Right lobe of liver (tissue), 6 donors: Measurements from ENCODE around the gene RNU5D-1. TPM values are rescaled to one million over a fixed set of nuclear protein-coding genes. Genes with fewer than 3 reads are reported as not detected.
"Not testable (repeated sequence)": the region's sequence is repeated elsewhere in the genome, so short reads cannot be mapped to it uniquely, and the experiment has no call there.

ENCODE experiments used
- ATAC-seq, 4 donors: fragments of 200-7000 bp; cut with Tn5 transposase; one replicate each; pipeline ENCODE4 v1.9.1; 2020; ENCODE audit warnings: mild to moderate bottlenecking in 4 of 4, moderate library complexity in 4 of 4
- DNase-seq, 3 donors: peaks; one replicate each; pipeline ENCODE4 v3.0.0-alpha.2; 2020
- H3K27ac ChIP-seq, 3 donors: fragments of 200-600 bp; one replicate each; pipeline ENCODE4 v1.8.0; 2022
- H3K27me3 ChIP-seq, 2 donors: fragments of 200-600 bp; one replicate each; pipeline ENCODE4 v1.8.0; 2022
- H3K36me3 ChIP-seq, 4 donors: fragments of 200-600 bp; sonication (generic) in 1 of 4; one replicate each; pipeline versions ENCODE4 v1.5.1 to v1.8.0; 2017 to 2022; ENCODE audit warnings: control low read depth in 1 of 4
- H3K4me1 ChIP-seq, 4 donors: fragments of 200-600 bp; sonication (generic) in 1 of 4; one replicate each; pipeline versions ENCODE4 v1.5.1 to v1.8.0; 2017 to 2022; ENCODE audit warnings: control low read depth in 1 of 4
- H3K4me3 ChIP-seq, 3 donors: fragments of 200-600 bp; one replicate each; pipeline ENCODE4 v1.8.0; 2022
- H3K9me3 ChIP-seq, 4 donors: fragments of 200-600 bp; sonication (generic) in 1 of 4; one replicate each; pipeline versions ENCODE4 v1.5.1 to v1.8.0; 2017 to 2022; ENCODE audit warnings: control low read depth in 1 of 4
- POLR2A ChIP-seq: fragments of 450-650 bp; IDR thresholded peaks from one replicate; pipeline ENCODE4 v1.6.1; 2017; ENCODE audit warnings: antibody characterized with exemption, mild to moderate bottlenecking
- WGBS: methylation state at CpG from one replicate; pipeline ENCODE4 v1.1.6; 2018; ENCODE audit warnings: low coverage, low lambda C conversion rate; ENCODE audit not compliant: insufficient coverage; ENCODE audit errors: missing lambda C conversion rate; 5-methylcytosine and 5-hydroxymethylcytosine counted together
- intact Hi-C, 2 donors: fragments of 100-400 bp; cut with DNase I; formaldehyde crosslinking; loops; one replicate each; pipeline versions ENCODE4 v1.11.2 to v1.14.1; 2022
- total RNA-seq, 6 experiments: library from RNA; depleted of rRNA in 2 of 6; stranded (reverse); fragments of >200 nt in 2 of 6; fragmentation: NEBNext Ultra II Directional in 3 of 6; extraction: Animal tissue kit (Norgen Biotek cat#: 25700) in 3 of 6; gene quantifications; one replicate each; pipeline versions ENCODE4 v1.1.0 to v1.2.4, GENCODE V29; 2016 to 2023
- TF ChIP-seq, protein P1 (sequence below), 4 donors: fragments of 200-600 bp in 3 of 4; fragments of 450-650 bp in 1 of 4; IDR thresholded peaks; one replicate each; pipeline versions ENCODE4 v1.5.1 to v1.8.0; 2016 to 2022; ENCODE audit warnings: antibody characterized with exemption in 4 of 4, mild to moderate bottlenecking in 2 of 4
- donor health status: DM: no; HTN: yes; CAD: no.
- donor health status: DM: no; HTN: no; CAD: no.
- donor health status: DM: no; HTN: no; CAD: no.
- donor health status: DM: no; HTN: yes; CAD: no.
- donor health status: DM: no; HTN: yes; CAD: no.

Gene RNU5D-1
- total RNA-seq, 6 experiments from 2014 or later, result not detected

DNA sequence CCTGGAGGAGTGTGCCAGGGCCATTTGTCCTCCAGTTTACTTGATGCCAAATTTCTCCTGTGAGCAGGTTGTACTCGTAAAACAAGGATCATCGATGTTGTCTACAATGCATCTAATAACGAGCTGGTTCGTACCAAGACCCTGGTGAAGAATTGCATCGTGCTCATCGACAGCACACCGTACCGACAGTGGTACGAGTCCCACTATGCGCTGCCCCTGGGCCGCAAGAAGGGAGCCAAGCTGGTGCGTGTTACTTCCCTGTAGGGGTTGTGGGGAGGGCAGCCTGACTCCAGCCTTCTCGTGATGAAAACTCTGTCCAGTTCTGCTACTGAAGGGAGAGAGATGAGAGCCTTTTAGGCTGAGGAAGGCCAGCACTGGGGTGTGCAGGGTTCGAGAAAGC is 46.6 kb upstream of the RNU5D-1 start:
- Histone ChIP-seq H3K4me1 (peaks cover 0 to 13% (median 2%) of the 10 kb centered on the region in 4 donors), H3K27ac (no peak overlapping the region), H3K27me3 (no peaks in the 10 kb centered on the region), H3K36me3 (peaks cover 4 to 27% (median 14%) of the 10 kb centered on the region in 4 donors), H3K4me3 (no peak overlapping the region), H3K9me3 (no peaks in the 10 kb centered on the region)
- WGBS, result 60% methylated on average over 9 of the region's 14 CpGs
- intact Hi-C loops, result no loop called here
- ATAC-seq (no peak), DNase-seq (no peak)
- TF ChIP-seq, protein P1, sequence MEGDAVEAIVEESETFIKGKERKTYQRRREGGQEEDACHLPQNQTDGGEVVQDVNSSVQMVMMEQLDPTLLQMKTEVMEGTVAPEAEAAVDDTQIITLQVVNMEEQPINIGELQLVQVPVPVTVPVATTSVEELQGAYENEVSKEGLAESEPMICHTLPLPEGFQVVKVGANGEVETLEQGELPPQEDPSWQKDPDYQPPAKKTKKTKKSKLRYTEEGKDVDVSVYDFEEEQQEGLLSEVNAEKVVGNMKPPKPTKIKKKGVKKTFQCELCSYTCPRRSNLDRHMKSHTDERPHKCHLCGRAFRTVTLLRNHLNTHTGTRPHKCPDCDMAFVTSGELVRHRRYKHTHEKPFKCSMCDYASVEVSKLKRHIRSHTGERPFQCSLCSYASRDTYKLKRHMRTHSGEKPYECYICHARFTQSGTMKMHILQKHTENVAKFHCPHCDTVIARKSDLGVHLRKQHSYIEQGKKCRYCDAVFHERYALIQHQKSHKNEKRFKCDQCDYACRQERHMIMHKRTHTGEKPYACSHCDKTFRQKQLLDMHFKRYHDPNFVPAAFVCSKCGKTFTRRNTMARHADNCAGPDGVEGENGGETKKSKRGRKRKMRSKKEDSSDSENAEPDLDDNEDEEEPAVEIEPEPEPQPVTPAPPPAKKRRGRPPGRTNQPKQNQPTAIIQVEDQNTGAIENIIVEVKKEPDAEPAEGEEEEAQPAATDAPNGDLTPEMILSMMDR (IDR thresholded peaks at IDR 0.05), result no peak
- TF ChIP-seq POLR2A, result no peak

DNA sequence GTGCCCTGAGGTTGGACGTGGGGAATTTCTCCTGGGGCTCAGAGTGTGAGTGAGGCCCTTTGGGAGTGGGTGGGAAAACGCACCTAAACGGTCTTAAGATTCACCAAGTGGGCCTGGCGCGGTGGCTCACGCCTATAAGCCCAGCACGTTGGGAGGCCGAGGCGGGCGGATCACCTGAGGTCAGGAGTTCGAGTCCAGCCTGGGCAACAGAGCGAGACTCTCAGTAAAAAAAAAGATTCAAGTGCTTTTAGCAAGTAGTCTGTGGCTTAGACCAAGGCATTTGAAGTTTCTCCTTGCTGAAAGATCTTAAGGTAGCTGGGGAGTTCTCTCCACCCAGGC is 45.7 kb upstream of the RNU5D-1 start:
- ATAC-seq (no peak), DNase-seq (no peak)
- intact Hi-C loops, result no loop called here
- Histone ChIP-seq H3K27ac (no peak overlapping the region), H3K4me1 (peaks cover 0 to 13% (median 2%) of the 10 kb centered on the region in 4 donors), H3K9me3 (no peaks in the 10 kb centered on the region), H3K27me3 (no peaks in the 10 kb centered on the region), H3K36me3 (peaks cover 4 to 27% (median 14%) of the 10 kb centered on the region in 4 donors), H3K4me3 (peak overlapping the region; percentile 89 to 94 (median 91))
- WGBS, result 40% methylated on average over 9 of the region's 12 CpGs
- no peak for TF ChIP-seq POLR2A
- TF ChIP-seq, protein P1 (IDR thresholded peaks at IDR 0.05), result no peak

DNA sequence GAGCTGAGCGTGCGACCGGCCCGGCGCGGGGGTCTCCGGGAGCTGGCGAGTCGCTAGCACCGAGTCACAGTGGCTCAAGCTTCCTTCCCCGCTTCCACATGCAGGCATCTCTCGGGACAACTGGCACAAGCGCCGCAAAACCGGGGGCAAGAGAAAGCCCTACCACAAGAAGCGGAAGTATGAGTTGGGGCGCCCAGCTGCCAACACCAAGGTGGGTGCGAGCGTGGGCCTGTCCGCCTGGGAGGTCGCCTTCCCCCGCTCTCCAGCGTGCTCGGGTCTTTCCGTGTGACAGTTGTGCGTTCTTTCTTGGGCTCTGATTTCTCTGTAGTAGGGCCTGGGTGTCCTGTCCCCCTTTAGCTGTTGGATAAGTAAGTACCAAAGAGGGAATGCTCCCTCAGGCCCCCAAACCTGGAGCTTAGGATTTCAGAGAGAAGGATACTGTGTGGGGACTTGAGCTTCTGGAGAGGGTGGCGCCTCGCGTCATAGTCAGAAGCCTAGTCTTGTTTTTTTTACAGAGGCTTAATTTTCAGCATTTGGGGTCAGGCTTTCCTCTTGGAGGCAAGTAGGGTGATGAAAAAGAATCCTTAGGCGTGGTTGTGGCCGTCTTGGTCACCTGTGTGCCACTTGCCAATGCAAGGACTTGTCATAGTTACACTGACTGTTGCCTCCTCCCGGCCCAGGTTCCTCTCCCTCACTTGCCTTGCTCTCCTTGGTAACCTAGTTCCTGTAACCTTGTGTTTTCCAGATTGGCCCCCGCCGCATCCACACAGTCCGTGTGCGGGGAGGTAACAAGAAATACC is 45.2 kb upstream of the RNU5D-1 start:
- 34% methylated on average over 10 of the region's 36 CpGs for WGBS
- peaks cover 4 to 27% (median 14%) of the 10 kb centered on the region in 4 donors for H3K36me3 ChIP-seq
- no peaks in the 10 kb centered on the region for H3K9me3 ChIP-seq
- peaks cover 0 to 13% (median 2%) of the 10 kb centered on the region in 4 donors for H3K4me1 ChIP-seq
- intact Hi-C loops, result no loop called here
- DNase-seq (peak in 1 of 3 donors; percentile 56), ATAC-seq (no peak)
- TF ChIP-seq POLR2A, result no peak
- TF ChIP-seq, protein P1 (IDR thresholded peaks at IDR 0.05), result no peak
- H3K4me3 ChIP-seq, result peak overlapping the region; percentile 89 to 94 (median 91)
- H3K27ac ChIP-seq, result peak overlapping the region; percentile 78 to 93 (median 85)
- H3K27me3 ChIP-seq, result no peaks in the 10 kb centered on the region

DNA sequence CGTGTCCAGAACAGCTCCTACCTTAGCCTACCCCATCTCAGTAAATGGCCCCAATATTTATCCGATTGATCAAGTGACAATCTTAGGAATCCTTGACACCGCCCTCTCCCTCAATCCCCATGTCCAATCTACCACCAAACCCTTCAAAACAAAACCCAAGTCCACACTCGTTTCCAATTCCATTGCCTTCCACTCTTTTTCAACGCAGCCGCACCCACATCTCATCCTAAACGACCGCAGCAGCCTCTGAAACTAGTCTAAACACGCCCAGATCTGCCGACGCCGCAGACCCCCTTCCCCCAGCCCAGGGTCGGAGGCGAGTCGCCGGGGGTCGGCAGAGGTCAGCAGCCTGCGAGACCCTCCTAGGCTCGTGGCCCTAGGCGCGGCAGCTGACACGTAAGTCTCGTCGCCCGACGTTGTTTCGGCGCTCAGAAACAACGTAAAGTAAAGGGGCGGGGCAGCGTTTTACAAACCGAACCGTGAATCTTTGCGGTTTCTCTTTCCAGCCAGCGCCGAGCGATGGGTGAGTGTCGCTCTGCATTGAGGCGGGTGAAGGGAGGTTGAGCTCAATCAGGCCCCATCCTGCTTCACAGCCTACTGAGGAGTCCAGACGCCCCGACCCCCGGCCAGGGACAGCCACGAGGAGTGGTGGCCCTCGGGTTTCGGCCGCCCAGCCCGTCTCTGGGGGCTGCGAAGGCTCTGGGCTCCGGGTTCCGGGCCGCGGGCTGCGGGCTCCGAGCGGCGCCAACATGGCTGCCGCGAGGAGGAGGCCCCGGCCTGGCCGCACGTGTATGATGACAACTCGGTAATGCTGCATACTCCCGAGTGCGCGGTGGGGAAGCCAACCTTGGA is 44.3 kb upstream of the RNU5D-1 start, which contains the start of gene RPS8:
TSS of gene RPS8 (plus strand) at position 463 of the 852 bp plus-strand sequence. CDS start at position 520, 57 bp downstream.
- H3K9me3 ChIP-seq, result no peaks in the 10 kb centered on the region
- no peaks in the 10 kb centered on the region for H3K27me3 ChIP-seq
- peak within 1 kb of the TSS; percentile 89 to 94 (median 91) for H3K4me3 ChIP-seq
- ATAC-seq, result peak; percentile 91 to 96 (median 94)
- H3K4me1 ChIP-seq, result peaks cover 0 to 13% (median 2%) of the 10 kb centered on the region in 4 donors
- H3K36me3 ChIP-seq, result peaks cover 4 to 25% (median 14%) of the 10 kb centered on the region in 4 donors
- intact Hi-C loops, result no loop called here
- TF ChIP-seq, protein P1 (IDR thresholded peaks at IDR 0.05), result no peak
- peak; percentile 94 for TF ChIP-seq POLR2A
- WGBS, result 0% methylated on average over 29 of the region's 65 CpGs
- H3K27ac ChIP-seq, result peak within 1 kb of the TSS; percentile 78 to 93 (median 85)
- DNase-seq, result peak; percentile 89 to 93 (median 90)

DNA sequence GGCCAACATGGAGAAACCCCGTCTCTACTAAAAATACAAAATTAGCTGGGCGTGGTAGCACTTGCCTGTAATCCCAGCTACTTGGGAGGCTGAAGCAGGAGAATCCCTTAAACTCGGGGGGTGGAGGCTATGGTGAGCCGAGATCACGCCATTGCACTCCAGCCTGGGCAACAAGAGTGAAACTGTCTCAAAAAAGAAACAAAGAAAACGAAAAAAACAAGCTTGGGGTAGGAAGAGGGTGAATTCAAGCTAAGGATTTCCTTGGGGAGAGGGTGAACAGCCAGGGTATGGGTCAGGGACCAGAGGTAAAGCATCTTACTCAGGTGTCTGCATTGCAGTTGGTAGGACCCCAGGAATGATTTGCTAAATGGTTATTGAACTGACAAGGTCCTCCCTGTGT is 35.5 kb upstream of the RNU5D-1 start:
- H3K4me1 ChIP-seq, result not testable (repeated sequence)

More for the DNA sequence above, 35.5 kb upstream of the RNU5D-1 start:
- 92% methylated on average over 2 of the region's 6 CpGs for WGBS
- DNase-seq, H3K9me3 ChIP-seq, H3K27me3 ChIP-seq, ATAC-seq, H3K36me3 ChIP-seq, intact Hi-C loops, H3K27ac ChIP-seq, H3K4me3 ChIP-seq: not testable (repeated sequence)
